KMS-11 (cell line): Measurements from ENCODE around the gene P2RY14.

Source experiments
- H2AFZ ChIP-seq: fragments of 200-600 bp; sonication (generic); 2 replicates; pipeline ENCODE4 v1.6.1; 2016; ENCODE audit warnings: antibody characterized with exemption, mixed run types, low read depth
- H3K27ac ChIP-seq: fragments of 200-600 bp; sonication (generic); 2 replicates; pipeline ENCODE4 v1.6.1; 2016; ENCODE audit warnings: mild to moderate bottlenecking, mixed run types
- H3K27me3 ChIP-seq: fragments of 200-600 bp; sonication (generic); 2 replicates; pipeline ENCODE4 v1.6.1; 2017; ENCODE audit warnings: mild to moderate bottlenecking, low read depth, mixed run types, moderate library complexity; ENCODE audit not compliant: insufficient read depth
- H3K36me3 ChIP-seq: fragments of 200-600 bp; sonication (generic); 2 replicates; pipeline ENCODE4 v1.6.1; 2017; ENCODE audit warnings: mild to moderate bottlenecking, mixed run types; ENCODE audit not compliant: insufficient read depth
- H3K4me1 ChIP-seq: fragments of 200-600 bp; sonication (generic); 2 replicates; pipeline ENCODE4 v1.6.1; 2016; ENCODE audit warnings: mild to moderate bottlenecking, low read depth, mixed run types; ENCODE audit not compliant: poor library complexity, severe bottlenecking
- H3K4me2 ChIP-seq: fragments of 200-600 bp; sonication (generic); 2 replicates; pipeline ENCODE4 v1.7.0; 2016; ENCODE audit warnings: mild to moderate bottlenecking, mixed run types
- H3K4me3 ChIP-seq: fragments of 200-600 bp; sonication (generic); IDR thresholded peaks from 2 replicates; pipeline ENCODE4 v1.6.1; 2017; ENCODE audit warnings: low read depth, low read length, mixed read lengths; ENCODE audit not compliant: insufficient read depth
- H3K79me2 ChIP-seq: fragments of 200-600 bp; sonication (generic); 2 replicates; pipeline ENCODE4 v1.6.1; 2016; ENCODE audit warnings: low read depth, mixed run types; ENCODE audit not compliant: insufficient read depth
- H3K9ac ChIP-seq: fragments of 200-600 bp; sonication (generic); 2 replicates; pipeline ENCODE4 v1.6.1; 2016; ENCODE audit warnings: mild to moderate bottlenecking, mixed run types
- H4K20me1 ChIP-seq: fragments of 200-600 bp; sonication (generic); 2 replicates; pipeline ENCODE4 v1.6.1; 2016; ENCODE audit warnings: mild to moderate bottlenecking, mixed run types; ENCODE audit not compliant: insufficient read depth
- CTCF ChIP-seq: fragments of 200-600 bp; sonication (generic); conservative IDR thresholded peaks from 2 replicates; pipeline ENCODE4 v1.6.1; 2017; ENCODE audit warnings: low read depth, mild to moderate bottlenecking, antibody characterized with exemption, low read length, moderate library complexity, mixed read lengths

Gene P2RY14

DNA sequence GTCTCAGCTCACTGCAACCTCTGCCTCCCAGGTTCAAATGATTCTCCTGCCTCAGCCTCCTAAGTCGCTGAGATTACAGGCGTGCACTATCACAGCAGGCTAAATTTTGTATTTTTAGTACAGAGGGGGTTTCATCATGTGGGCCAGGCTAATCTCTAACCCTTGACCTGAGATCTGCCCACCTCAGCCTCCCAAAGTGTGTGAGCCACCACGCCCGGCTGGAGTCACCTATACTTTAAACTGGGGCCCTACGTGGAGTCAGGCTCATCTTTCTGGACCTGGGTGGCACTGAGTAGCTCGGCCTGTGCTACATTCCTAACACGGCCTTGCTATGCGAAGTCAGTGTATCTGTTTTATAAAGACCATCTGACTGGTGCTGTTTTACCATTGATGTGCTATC is 81.1 kb downstream of the P2RY14 start:
- no peaks in the 10 kb centered on the region for H3K36me3 ChIP-seq
- H3K4me1 ChIP-seq = peaks cover 19% of the 10 kb centered on the region
- H3K4me3 ChIP-seq = no peak overlapping the region
- no peak overlapping the region for H2AFZ ChIP-seq
- no peaks in the 10 kb centered on the region for H3K79me2 ChIP-seq
- TF ChIP-seq CTCF = no peak
- no peak overlapping the region for H3K27ac ChIP-seq
- no peak overlapping the region for H3K4me2 ChIP-seq
- H4K20me1 ChIP-seq = no peaks in the 10 kb centered on the region
- H3K9ac ChIP-seq = no peak overlapping the region
- no peaks in the 10 kb centered on the region for H3K27me3 ChIP-seq

- H4K20me1 ChIP-seq = no peaks in the 10 kb centered on the region
- peaks cover 14% of the 10 kb centered on the region for H3K4me1 ChIP-seq
- H3K4me2 ChIP-seq = no peak overlapping the region
- no peak for TF ChIP-seq CTCF
- no peaks in the 10 kb centered on the region for H3K27me3 ChIP-seq
- no peaks in the 10 kb centered on the region for H3K79me2 ChIP-seq
- H2AFZ ChIP-seq = no peak overlapping the region
- H3K4me3 ChIP-seq = no peak overlapping the region
- H3K9ac ChIP-seq = no peak overlapping the region
- H3K27ac ChIP-seq = no peak overlapping the region
- no peaks in the 10 kb centered on the region for H3K36me3 ChIP-seq
Observed at GRCh38 chr3:151196434-151196833, 81.9 kb downstream of the P2RY14 start.

GRCh38 chr3:151195826-151196225 is 82.5 kb downstream of the P2RY14 start:
- no peak overlapping the region for H3K9ac ChIP-seq
- peaks cover 14% of the 10 kb centered on the region for H3K4me1 ChIP-seq
- no peak overlapping the region for H3K4me2 ChIP-seq
- H3K27me3 ChIP-seq = no peaks in the 10 kb centered on the region
- no peaks in the 10 kb centered on the region for H3K79me2 ChIP-seq
- H4K20me1 ChIP-seq = no peaks in the 10 kb centered on the region
- no peak for TF ChIP-seq CTCF
- H3K27ac ChIP-seq = no peak overlapping the region
- no peak overlapping the region for H2AFZ ChIP-seq
- H3K36me3 ChIP-seq = no peaks in the 10 kb centered on the region
- H3K4me3 ChIP-seq = no peak overlapping the region

- Histone ChIP-seq H3K4me2 (no peak overlapping the region), H4K20me1 (no peaks in the 10 kb centered on the region), H3K36me3 (no peaks in the 10 kb centered on the region), H3K27me3 (no peaks in the 10 kb centered on the region), H3K9ac (no peak overlapping the region), H3K4me3 (no peak overlapping the region), H2AFZ (no peak overlapping the region), H3K79me2 (no peaks in the 10 kb centered on the region), H3K27ac (no peak overlapping the region), H3K4me1 (no peaks in the 10 kb centered on the region)
- TF ChIP-seq CTCF = no peak
Observed at GRCh38 chr3:151192545-151192944, 85.8 kb downstream of the P2RY14 start.

DNA sequence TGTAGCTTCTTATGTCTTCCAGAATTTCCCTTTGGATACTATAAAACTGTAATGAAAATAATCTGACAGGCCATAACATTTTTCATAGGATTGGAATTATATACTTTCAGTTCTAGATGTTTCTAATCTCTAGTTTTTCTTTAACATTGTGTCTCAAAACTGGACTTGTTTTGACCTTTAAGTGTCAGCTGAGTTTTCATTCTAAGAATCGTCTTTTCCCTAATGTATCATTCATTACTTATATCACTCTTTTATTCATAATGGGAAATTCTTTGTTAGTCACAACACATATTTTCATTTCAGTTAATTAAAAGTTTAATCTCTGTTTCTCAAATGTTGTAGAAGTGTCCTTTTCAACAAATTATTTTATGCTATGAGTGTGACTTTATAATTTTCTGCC is 87.2 kb downstream of the P2RY14 start:
- no peaks in the 10 kb centered on the region for H3K79me2 ChIP-seq
- no peak overlapping the region for H2AFZ ChIP-seq
- H3K4me2 ChIP-seq = no peak overlapping the region
- no peak overlapping the region for H3K4me3 ChIP-seq
- no peaks in the 10 kb centered on the region for H4K20me1 ChIP-seq
- H3K36me3 ChIP-seq = no peaks in the 10 kb centered on the region
- no peaks in the 10 kb centered on the region for H3K4me1 ChIP-seq
- no peak for TF ChIP-seq CTCF
- H3K27ac ChIP-seq = no peak overlapping the region
- no peaks in the 10 kb centered on the region for H3K27me3 ChIP-seq
- H3K9ac ChIP-seq = no peak overlapping the region
